NCI-H510A (cell line): ENCODE data around the gene RNASE4.

ENCODE experiments used
- DNase-seq: peaks from one replicate; lab custom pipeline; 2025; lab: John Stamatoyannopoulos, UW

RNASE4 gene

DNA sequence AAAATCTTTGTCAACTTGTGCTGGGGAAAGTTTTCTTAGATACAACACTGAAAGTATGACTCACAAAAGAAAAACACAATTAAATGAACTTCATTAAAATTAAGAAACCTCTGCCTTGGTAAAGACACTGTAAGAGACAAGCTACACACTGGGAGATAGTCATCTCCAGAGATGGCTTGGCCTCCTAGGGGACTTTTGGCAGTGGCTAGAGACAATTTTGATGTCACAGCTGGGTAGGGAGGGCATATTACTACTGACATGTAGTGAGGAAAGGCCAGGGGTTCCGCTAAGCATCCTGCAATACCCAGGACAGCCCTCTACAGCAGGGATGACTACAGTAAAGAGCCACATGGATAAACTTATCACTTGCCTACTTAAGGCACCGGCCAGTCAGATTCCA lies 8.7 kb upstream of the RNASE4 start:
- DNase-seq = no peak

DNA sequence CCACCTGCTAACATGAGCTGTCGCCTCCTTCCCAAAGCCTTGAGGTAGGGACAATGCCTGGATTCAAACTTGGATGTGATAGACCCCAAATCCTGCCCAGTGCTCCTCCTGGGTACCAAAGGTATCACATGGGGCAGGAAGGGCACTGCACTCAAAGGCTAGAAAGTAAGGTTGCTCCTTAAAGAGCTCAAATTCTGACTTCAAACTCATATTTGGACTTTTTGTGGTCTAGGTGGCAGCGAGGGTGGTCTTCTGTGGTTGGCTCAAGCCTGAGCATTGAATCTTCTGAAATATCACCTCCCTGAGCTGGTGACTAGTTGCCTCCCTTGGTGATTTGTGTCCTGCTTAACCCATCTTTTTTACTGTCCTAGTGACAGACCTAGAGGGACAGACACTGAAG lies 8.3 kb upstream of the RNASE4 start:
- no peak for DNase-seq

GRCh38 chr14:20679907-20680306 lies 4.5 kb upstream of the RNASE4 start:
- DNase-seq = no peak

- DNase-seq = no peak
These were observed 4.0 kb upstream of the RNASE4 start for GRCh38 chr14:20680363-20680762.

GRCh38 chr14:20680843-20681347 lies 3.5 kb upstream of the RNASE4 start:
- DNase-seq = no peak

DNA sequence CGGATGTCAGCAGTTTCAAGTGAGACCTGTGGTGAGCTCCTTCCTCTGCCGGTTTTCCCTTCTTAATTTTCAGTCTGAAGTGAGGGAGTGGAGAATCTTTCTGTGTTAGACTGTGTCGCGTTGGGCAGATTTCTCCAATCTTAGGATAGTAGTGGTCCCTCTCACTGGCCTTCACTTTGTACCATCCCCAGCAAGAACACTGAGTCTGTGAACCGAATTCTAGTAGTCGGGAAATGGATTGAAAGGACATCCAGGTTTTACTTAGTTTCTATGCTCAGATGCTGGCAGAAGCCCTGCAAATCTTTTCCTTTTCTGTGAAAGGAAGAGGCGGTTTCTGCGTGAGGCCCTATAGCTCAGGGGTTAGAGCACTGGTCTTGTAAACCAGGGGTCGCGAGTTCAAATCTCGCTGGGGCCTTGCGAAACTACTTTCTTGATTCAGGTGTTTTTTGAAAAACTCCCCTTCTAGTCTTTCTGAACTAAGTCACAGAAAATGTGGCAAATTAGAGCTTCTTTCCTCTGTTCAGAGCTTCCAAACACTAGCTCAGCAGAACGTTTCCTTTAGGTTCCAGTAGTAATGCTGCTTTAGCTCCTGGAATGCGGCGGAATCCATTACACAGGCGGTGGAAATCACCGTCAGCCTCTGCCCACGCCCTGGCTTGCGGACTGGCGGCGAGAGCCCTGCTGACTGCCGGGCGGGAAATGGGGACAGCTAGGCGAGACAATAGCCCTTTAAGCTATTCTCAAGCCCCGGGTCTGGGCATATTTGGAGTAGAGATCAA lies 2.8 kb upstream of the RNASE4 start:
- no peak for DNase-seq

- no peak for DNase-seq
These were observed 2.3 kb upstream of the RNASE4 start for GRCh38 chr14:20682127-20682434.

DNA sequence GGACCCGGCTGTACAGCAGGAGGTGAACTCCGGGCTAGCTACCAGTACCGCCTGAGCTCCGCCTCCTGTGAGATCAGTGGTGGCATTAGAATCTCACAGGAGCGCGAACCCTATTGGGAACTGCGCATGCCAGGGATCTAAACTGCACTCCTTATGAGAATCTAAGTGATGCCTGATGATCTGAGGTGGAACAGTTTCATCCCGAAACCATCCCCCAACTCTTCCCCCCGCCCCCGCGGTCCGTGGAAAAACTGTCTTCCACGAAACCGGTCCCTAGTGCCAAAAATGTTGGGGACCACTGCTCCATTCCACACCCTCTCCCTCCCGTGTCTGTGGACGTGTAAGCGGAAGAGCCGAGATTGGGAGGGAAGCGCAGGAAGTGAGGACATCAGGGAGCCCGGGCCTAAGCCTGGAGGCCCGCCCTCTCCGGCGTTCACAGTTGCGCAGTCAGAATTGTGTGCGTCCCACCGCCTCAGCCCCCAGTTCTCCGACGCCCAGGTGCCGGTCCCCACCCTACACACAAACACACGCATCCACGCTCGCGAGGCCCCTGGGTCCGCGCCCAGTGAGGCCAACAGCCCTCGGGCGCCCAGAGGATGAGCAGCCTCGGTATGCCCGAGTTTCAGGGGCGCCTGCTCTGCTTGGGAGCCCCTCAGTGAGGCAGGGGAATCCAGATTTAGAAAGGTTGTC lies 1.8 kb upstream of the RNASE4 start:
- DNase-seq = peak; percentile 19

DNA sequence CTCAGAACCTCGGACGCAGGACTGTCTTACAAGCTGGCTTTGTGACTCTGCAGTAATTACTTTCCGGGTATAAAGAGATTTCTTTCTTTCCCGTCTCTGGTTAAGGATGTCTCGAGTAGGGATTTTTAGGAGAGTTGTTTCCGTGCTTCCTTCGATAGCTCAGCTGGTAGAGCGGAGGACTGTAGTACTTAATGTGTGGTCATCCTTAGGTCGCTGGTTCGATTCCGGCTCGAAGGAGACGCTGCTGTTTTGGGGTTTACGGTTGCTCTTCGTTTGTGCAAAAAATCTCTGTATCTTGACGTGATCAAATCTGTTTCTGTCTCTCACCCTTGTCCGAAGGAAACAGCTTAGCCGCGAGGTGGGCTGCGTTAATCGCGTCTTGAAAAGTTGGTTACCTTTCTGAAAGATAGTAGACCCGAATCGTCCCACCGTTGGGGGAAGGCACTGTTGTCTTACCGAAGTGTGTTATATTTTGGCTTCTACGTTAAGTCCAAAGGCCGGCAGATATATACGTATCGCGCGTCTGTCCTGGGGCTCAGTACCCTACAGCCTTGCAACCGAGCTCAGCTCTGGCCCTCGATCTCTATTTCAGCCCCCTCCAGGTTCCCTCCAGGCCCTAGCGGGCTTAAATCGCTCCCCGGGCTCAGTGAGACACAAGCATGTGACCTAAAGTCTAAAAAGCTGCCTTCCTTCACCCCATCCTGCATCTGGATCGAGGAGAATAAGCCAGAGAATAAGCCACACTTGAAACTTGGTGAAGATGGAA lies 1.1 kb upstream of the RNASE4 start:
- no peak for DNase-seq

GRCh38 chr14:20684662-20685456 lies 499 bp downstream of the RNASE4 start:
- DNase-seq = no peak

GRCh38 chr14:20686386-20687143 lies 2.2 kb downstream of the RNASE4 start:
- DNase-seq = no peak

- DNase-seq = no peak
These were observed 3.2 kb downstream of the RNASE4 start for GRCh38 chr14:20687362-20688166.

- no peak for DNase-seq
These were observed 3.9 kb downstream of the RNASE4 start, which contains the start of gene ANG for GRCh38 chr14:20688167-20688839. Gene ANG, plus strand, starts transcription at chr14:20688764. Its CDS starts 4,801 bp downstream, at chr14:20693565.

- no peak for DNase-seq
These were observed 6.7 kb downstream of the RNASE4 start for GRCh38 chr14:20690848-20691640.

GRCh38 chr14:20692116-20692751 lies 7.9 kb downstream of the RNASE4 start:
- DNase-seq = no peak

- DNase-seq = no peak
These were observed 12.4 kb downstream of the RNASE4 start for GRCh38 chr14:20696764-20697163.

DNA sequence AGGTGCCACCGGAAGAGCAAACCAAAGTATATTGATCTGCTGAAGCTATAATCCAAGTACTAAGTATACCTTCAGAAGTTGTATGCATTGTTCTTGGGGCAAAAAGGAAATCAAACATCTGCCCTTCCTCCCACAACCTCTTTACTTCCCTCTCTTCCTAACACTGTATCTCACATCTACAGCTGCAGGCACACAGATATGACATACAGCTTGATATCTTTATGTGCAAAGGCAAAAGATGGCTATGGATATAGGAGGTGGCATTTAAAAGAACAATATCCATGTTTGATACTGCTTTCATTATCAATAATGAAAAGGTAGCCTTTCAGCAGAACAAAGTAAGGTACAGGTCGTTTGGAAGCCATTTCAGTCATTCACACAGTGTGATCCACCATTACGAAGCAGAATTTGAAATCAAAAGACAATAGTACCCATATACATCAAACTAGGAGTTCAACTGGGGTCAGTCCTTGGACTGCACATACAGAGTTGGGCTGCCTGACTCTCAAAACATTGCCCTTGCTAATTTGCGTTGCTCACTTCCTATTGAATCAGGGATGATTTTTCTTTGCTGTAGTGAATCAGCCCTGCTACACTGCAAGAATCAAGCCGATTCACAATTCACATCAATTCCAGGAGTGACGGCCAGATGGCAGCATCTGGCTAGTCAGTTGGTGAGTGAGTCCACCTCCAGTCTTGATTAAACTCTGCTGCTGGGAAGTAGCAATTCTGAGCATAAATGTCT lies 13.1 kb downstream of the RNASE4 start:
- no peak for DNase-seq

DNA sequence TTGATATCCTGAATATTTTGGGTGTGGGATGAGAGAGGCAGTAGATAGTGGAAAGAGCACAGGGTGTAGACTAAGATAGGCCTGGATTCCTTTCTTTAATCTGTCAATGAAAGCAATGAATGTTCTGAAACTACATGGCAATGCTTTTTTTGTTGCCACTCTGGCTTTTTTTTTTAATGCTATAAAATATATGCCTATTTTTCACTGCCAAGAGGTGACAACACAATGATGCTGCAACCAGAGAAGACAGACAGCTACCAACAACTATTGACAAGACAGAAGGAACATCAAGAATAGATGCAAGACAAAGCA lies 13.6 kb downstream of the RNASE4 start:
- no peak for DNase-seq
